H9 (cell line): ENCODE measurements around the gene CAMTA1. TPM values are rescaled to one million over a fixed set of nuclear protein-coding genes. Genes with fewer than 3 reads are reported as not detected.

Source experiments
- DNase-seq: peaks from one replicate; pipeline ENCODE4 v3.0.0-alpha.2; 2017
- H2AFZ ChIP-seq: one replicate; pipeline ENCODE4 v1.6.1; 2013; ENCODE audit warnings: mild to moderate bottlenecking, low read length, control low read depth, moderate library complexity
- H2AK5ac ChIP-seq: 2 replicates; pipeline ENCODE4 v1.6.1; 2013; ENCODE audit warnings: low read length, control low read depth, mixed read lengths; ENCODE audit not compliant: insufficient read length
- H2BK120ac ChIP-seq: one replicate; pipeline ENCODE4 v1.6.1; 2013; ENCODE audit warnings: low read depth, mild to moderate bottlenecking, low read length, control low read depth, inconsistent platforms; ENCODE audit not compliant: poor library complexity, severe bottlenecking
- H2BK12ac ChIP-seq: 2 replicates; pipeline ENCODE4 v1.6.1; 2013; ENCODE audit warnings: low read length, control low read depth, mixed read lengths, low read depth; ENCODE audit not compliant: insufficient read length
- H2BK15ac ChIP-seq: 2 replicates; pipeline ENCODE4 v1.6.1; 2013; ENCODE audit warnings: low read depth, low read length, control low read depth
- H2BK20ac ChIP-seq: one replicate; pipeline ENCODE4 v1.6.1; 2013; ENCODE audit warnings: low read depth, mild to moderate bottlenecking, low read length, control low read depth, inconsistent platforms; ENCODE audit not compliant: poor library complexity, severe bottlenecking
- H2BK5ac ChIP-seq: 2 replicates; pipeline ENCODE4 v1.6.1; 2013; ENCODE audit warnings: low read length, control low read depth, mixed read lengths; ENCODE audit not compliant: insufficient read length
- H3K14ac ChIP-seq: 2 replicates; pipeline ENCODE4 v1.6.1; 2013; ENCODE audit warnings: low read length, control low read depth; ENCODE audit not compliant: insufficient read depth
- H3K18ac ChIP-seq: 2 replicates; pipeline ENCODE4 v1.6.1; 2013; ENCODE audit warnings: low read depth, mild to moderate bottlenecking, mixed read lengths, low read length, control low read depth; ENCODE audit not compliant: insufficient read length
- H3K23ac ChIP-seq: 2 replicates; pipeline ENCODE4 v1.6.1; 2013; ENCODE audit warnings: low read length, control low read depth, mixed read lengths, low read depth; ENCODE audit not compliant: insufficient read length
- H3K23me2 ChIP-seq: 2 replicates; pipeline ENCODE4 v1.6.1; 2013; ENCODE audit warnings: low read depth, mild to moderate bottlenecking, mixed read lengths, low read length, control low read depth; ENCODE audit not compliant: insufficient read length, poor library complexity, severe bottlenecking
- H3K27ac ChIP-seq: 2 replicates; pipeline ENCODE4 v1.5.1; 2013; ENCODE audit warnings: low read length, control low read depth, mixed read lengths, low read depth; ENCODE audit not compliant: insufficient read length
- H3K27me3 ChIP-seq: 2 replicates; pipeline ENCODE4 v1.6.1; 2013; ENCODE audit warnings: low read length, control low read depth, inconsistent platforms; ENCODE audit not compliant: insufficient read depth
- H3K4ac ChIP-seq: 2 replicates; pipeline ENCODE4 v1.6.1; 2013; ENCODE audit warnings: low read depth, mild to moderate bottlenecking, control low read depth, inconsistent platforms, low read length, moderate library complexity
- H3K4me1 ChIP-seq: 2 replicates; pipeline ENCODE4 v1.6.1; 2013; ENCODE audit warnings: low read length, control low read depth, inconsistent platforms; ENCODE audit not compliant: insufficient read depth
- H3K4me2 ChIP-seq: 2 replicates; pipeline ENCODE4 v1.6.1; 2013; ENCODE audit warnings: low read length, control low read depth, mixed read lengths; ENCODE audit not compliant: insufficient read length, insufficient read depth
- H3K56ac ChIP-seq: 2 replicates; pipeline ENCODE4 v1.6.1; 2013; ENCODE audit warnings: low read depth, mild to moderate bottlenecking, mixed read lengths, low read length, control low read depth; ENCODE audit not compliant: insufficient read length
- H3K79me1 ChIP-seq: 2 replicates; pipeline ENCODE4 v1.6.1; 2013; ENCODE audit warnings: low read depth, mild to moderate bottlenecking, moderate library complexity, low read length, control low read depth, inconsistent platforms; ENCODE audit not compliant: insufficient read depth, poor library complexity, severe bottlenecking
- H3K79me2 ChIP-seq: 2 replicates; pipeline ENCODE4 v1.6.1; 2013; ENCODE audit warnings: low read length, control low read depth, inconsistent platforms; ENCODE audit not compliant: insufficient read depth
- H3K9ac ChIP-seq: 2 replicates; pipeline ENCODE4 v1.6.1; 2013; ENCODE audit warnings: low read length, control low read depth, mixed read lengths; ENCODE audit not compliant: insufficient read length; ENCODE audit errors: extremely low read depth
- H3K9me3 ChIP-seq: one replicate; pipeline ENCODE4 v1.6.1; 2013; ENCODE audit warnings: low read depth, low read length, inconsistent platforms; ENCODE audit not compliant: control insufficient read depth
- H3T11ph ChIP-seq: one replicate; pipeline ENCODE4 v1.6.1; 2013; ENCODE audit warnings: mild to moderate bottlenecking, low read length, control low read depth, inconsistent platforms
- H4K20me1 ChIP-seq: one replicate; pipeline ENCODE4 v1.6.1; 2013; ENCODE audit not compliant: control insufficient read depth, insufficient read length, insufficient read depth
- H4K5ac ChIP-seq: 2 replicates; pipeline ENCODE4 v1.6.1; 2013; ENCODE audit warnings: low read depth, mild to moderate bottlenecking, mixed read lengths, low read length, control low read depth; ENCODE audit not compliant: insufficient read length
- H4K8ac ChIP-seq: replicated peaks from 2 replicates; pipeline ENCODE4 v1.6.1; 2013; ENCODE audit warnings: low read length, control low read depth, mixed read lengths, low read depth; ENCODE audit not compliant: insufficient read length
- H4K91ac ChIP-seq: 2 replicates; pipeline ENCODE4 v1.6.1; 2013; ENCODE audit warnings: low read depth, mild to moderate bottlenecking, moderate library complexity, mixed read lengths, low read length, control low read depth; ENCODE audit not compliant: insufficient read length
- H3K27ac Mint-ChIP-seq, 3 experiments: 2 replicates in 2 of 3; 3 replicates in 1 of 3; pipeline ENCODE4 v1.8.0; 2020 to 2021; ENCODE audit warnings: mixed read lengths in 3 of 3, mild to moderate bottlenecking in 1 of 3, moderate library complexity in 1 of 3
- H3K27me3 Mint-ChIP-seq: 2 replicates; pipeline ENCODE4 v1.8.0; 2021; ENCODE audit warnings: low read depth, mild to moderate bottlenecking, moderate library complexity, mixed read lengths
- H3K36me3 Mint-ChIP-seq, 3 experiments: 2 replicates in 2 of 3; 3 replicates in 1 of 3; pipeline ENCODE4 v1.8.0; 2020 to 2021; ENCODE audit warnings: low read depth in 3 of 3, mixed read lengths in 3 of 3; ENCODE audit not compliant: insufficient read depth in 1 of 3
- H3K4me1 Mint-ChIP-seq, 2 experiments: 2 replicates each; pipeline ENCODE4 v1.8.0; 2020; ENCODE audit warnings: mixed read lengths in 2 of 2
- H3K4me3 Mint-ChIP-seq, 2 experiments: 2 replicates in 1 of 2; 3 replicates in 1 of 2; pipeline ENCODE4 v1.8.0; 2020 to 2021; ENCODE audit warnings: mild to moderate bottlenecking in 2 of 2, mixed read lengths in 2 of 2, moderate library complexity in 1 of 2
- H3K9me3 Mint-ChIP-seq, 2 experiments: 2 replicates in 1 of 2; 3 replicates in 1 of 2; pipeline ENCODE4 v1.8.0; 2020; ENCODE audit warnings: mild to moderate bottlenecking in 2 of 2, mixed read lengths in 2 of 2, moderate library complexity in 1 of 2
- WGBS: extraction: QIAGEN DNeasy Blood & Tissue Kit; methylation state at CpG from one replicate; pipeline ENCODE4 v1.1.7; 2013; ENCODE audit warnings: missing lambda C conversion rate, low lambda C conversion rate, mixed read lengths; ENCODE audit not compliant: insufficient read length; ENCODE audit errors: extremely low coverage; 5-methylcytosine and 5-hydroxymethylcytosine counted together
- total RNA-seq: library from RNA; stranded (reverse); gene quantifications from 2 replicates; pipeline ENCODE4 v1.2.1, GENCODE V29; 2021
- TF ChIP-seq, protein P1 (sequence below): fragments of 200-600 bp; sonication (generic); conservative IDR thresholded peaks from 3 replicates; pipeline ENCODE4 v1.8.0; 2021; ENCODE audit warnings: antibody characterized with exemption, mild to moderate bottlenecking

CAMTA1 gene
- total RNA-seq, 1 experiment from 2014 or later = 115 TPM

DNA sequence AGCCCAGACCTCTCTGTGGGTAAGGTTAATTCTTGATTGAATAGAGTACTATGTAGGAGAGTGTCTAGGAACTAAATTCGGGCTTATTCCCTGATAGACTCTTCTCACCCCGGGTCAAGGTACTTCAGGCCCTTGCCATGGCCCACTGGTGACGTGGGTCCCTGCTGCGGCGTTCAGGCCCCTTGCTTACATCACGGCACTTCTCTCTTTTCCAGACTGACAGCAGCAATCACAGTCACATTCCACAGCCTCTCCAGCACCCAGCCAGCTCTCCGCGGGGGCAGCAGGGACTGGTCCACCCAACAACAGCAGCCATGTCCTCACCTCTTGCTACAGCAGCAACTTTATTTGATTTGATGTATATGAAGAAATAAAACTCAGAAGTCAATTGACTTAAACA, 584.6 kb downstream of the CAMTA1 start:
- H3K79me2 ChIP-seq = no peaks in the 10 kb centered on the region
- no peaks in the 10 kb centered on the region for H3K4me1 ChIP-seq
- H3K23ac ChIP-seq = no peak overlapping the region
- whole genome bisulfite sequencing = no CpG with 5 or more reads among the region's 8 CpGs
- no peaks in the 10 kb centered on the region for H3K23me2 ChIP-seq
- no peak overlapping the region for H2AFZ ChIP-seq
- TF ChIP-seq, protein P1, sequence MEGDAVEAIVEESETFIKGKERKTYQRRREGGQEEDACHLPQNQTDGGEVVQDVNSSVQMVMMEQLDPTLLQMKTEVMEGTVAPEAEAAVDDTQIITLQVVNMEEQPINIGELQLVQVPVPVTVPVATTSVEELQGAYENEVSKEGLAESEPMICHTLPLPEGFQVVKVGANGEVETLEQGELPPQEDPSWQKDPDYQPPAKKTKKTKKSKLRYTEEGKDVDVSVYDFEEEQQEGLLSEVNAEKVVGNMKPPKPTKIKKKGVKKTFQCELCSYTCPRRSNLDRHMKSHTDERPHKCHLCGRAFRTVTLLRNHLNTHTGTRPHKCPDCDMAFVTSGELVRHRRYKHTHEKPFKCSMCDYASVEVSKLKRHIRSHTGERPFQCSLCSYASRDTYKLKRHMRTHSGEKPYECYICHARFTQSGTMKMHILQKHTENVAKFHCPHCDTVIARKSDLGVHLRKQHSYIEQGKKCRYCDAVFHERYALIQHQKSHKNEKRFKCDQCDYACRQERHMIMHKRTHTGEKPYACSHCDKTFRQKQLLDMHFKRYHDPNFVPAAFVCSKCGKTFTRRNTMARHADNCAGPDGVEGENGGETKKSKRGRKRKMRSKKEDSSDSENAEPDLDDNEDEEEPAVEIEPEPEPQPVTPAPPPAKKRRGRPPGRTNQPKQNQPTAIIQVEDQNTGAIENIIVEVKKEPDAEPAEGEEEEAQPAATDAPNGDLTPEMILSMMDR = no peak
- H3K4ac ChIP-seq = no peak overlapping the region
- H2BK20ac ChIP-seq = no peak overlapping the region
- no peak overlapping the region for H3K14ac ChIP-seq
- no peaks in the 10 kb centered on the region for H3K79me1 ChIP-seq
- H3K56ac ChIP-seq = no peak overlapping the region
- H4K8ac ChIP-seq = no peak overlapping the region
- H3K9me3 ChIP-seq = no peaks in the 10 kb centered on the region
- H2BK15ac ChIP-seq = no peak overlapping the region
- no peak overlapping the region for H3T11ph ChIP-seq
- H3K4me2 ChIP-seq = no peak overlapping the region
- no peak overlapping the region for H2BK5ac ChIP-seq
- peaks cover 13 to 17% of the 10 kb centered on the region in 2 experiments for H3K4me1 Mint-ChIP-seq
- no peaks in the 10 kb centered on the region for H3K36me3 Mint-ChIP-seq
- no peak overlapping the region for H3K18ac ChIP-seq
- no peak overlapping the region for H2BK120ac ChIP-seq
- no peak overlapping the region for H2AK5ac ChIP-seq
- H3K4me3 Mint-ChIP-seq = no peak overlapping the region
- no peaks in the 10 kb centered on the region for H4K20me1 ChIP-seq
- no peaks in the 10 kb centered on the region for H3K27me3 ChIP-seq
- peaks cover 4% of the 10 kb centered on the region for H3K27me3 Mint-ChIP-seq
- H2BK12ac ChIP-seq = no peak overlapping the region
- DNase-seq = no peak
- H3K9me3 Mint-ChIP-seq = no peaks in the 10 kb centered on the region
- H4K5ac ChIP-seq = no peak overlapping the region
- no peak overlapping the region for H3K9ac ChIP-seq
- H4K91ac ChIP-seq = no peak overlapping the region
- no peak overlapping the region for H3K27ac ChIP-seq
- H3K27ac Mint-ChIP-seq = no peak overlapping the region; a peak in 1 of 7 replicates
